ENCODE results near the gene CRHBP.
A peak's percentile ranks its signal among the peaks of the same experiment; 100 is the strongest.

CRHBP gene

GRCh38 chr5:76999451-76999850 is 46.6 kb downstream of the CRHBP start:
- peak; percentile 87 for DNase-seq
- Histone ChIP-seq H3K27ac (peak overlapping the region; percentile 61), H3K4me3 (ENCODE audit: low read depth, low read length) (no peak overlapping the region), H3K27me3 (replicated peaks) (no peaks in the 10 kb centered on the region), H3K36me3 (replicated peaks) (no peaks in the 10 kb centered on the region)
- in situ Hi-C loops (cut with HindIII; ENCODE audit: low pct_ligation_motif_present, low sequenced_read_pairs), result no loop called here
- no peak for TF ChIP-seq CTCF (IDR thresholded peaks at IDR 0.05; ENCODE audit: low read depth, low read length, missing control alignments)

GRCh38 chr5:77003246-77003645 is 50.4 kb downstream of the CRHBP start:
- no peak overlapping the region for H3K4me3 ChIP-seq (ENCODE audit: low read depth, low read length)
- no peaks in the 10 kb centered on the region for H3K27me3 ChIP-seq (replicated peaks)
- TF ChIP-seq CTCF (IDR thresholded peaks at IDR 0.05; ENCODE audit: low read depth, low read length, missing control alignments), result no peak
- no peak overlapping the region for H3K27ac ChIP-seq
- H3K36me3 ChIP-seq (replicated peaks), result no peaks in the 10 kb centered on the region
- DNase-seq, result peak; percentile 56
- in situ Hi-C loops (cut with HindIII; ENCODE audit: low pct_ligation_motif_present, low sequenced_read_pairs), result no loop called here

GRCh38 chr5:77006124-77006523 is 53.3 kb downstream of the CRHBP start:
- Histone ChIP-seq H3K36me3 (replicated peaks) (no peaks in the 10 kb centered on the region), H3K27ac (no peak overlapping the region), H3K4me3 (ENCODE audit: low read depth, low read length) (no peak overlapping the region), H3K27me3 (replicated peaks) (no peaks in the 10 kb centered on the region)
- TF ChIP-seq CTCF (IDR thresholded peaks at IDR 0.05; ENCODE audit: low read depth, low read length, missing control alignments), result no peak
- in situ Hi-C loops (cut with HindIII; ENCODE audit: low pct_ligation_motif_present, low sequenced_read_pairs), result no loop called here
- no peak for DNase-seq

GRCh38 chr5:77008413-77008812 is 55.6 kb downstream of the CRHBP start:
- DNase-seq, result no peak
- Histone ChIP-seq H3K27ac (no peak overlapping the region), H3K27me3 (replicated peaks) (no peaks in the 10 kb centered on the region), H3K4me3 (ENCODE audit: low read depth, low read length) (no peak overlapping the region), H3K36me3 (replicated peaks) (no peaks in the 10 kb centered on the region)
- in situ Hi-C loops (cut with HindIII; ENCODE audit: low pct_ligation_motif_present, low sequenced_read_pairs), result no loop called here
- no peak for TF ChIP-seq CTCF (IDR thresholded peaks at IDR 0.05; ENCODE audit: low read depth, low read length, missing control alignments)

- no peaks in the 10 kb centered on the region for H3K27me3 ChIP-seq (replicated peaks)
- in situ Hi-C loops (cut with HindIII; ENCODE audit: low pct_ligation_motif_present, low sequenced_read_pairs), result no loop called here
- no peak overlapping the region for H3K27ac ChIP-seq
- no peak for TF ChIP-seq CTCF (IDR thresholded peaks at IDR 0.05; ENCODE audit: low read depth, low read length, missing control alignments)
- H3K36me3 ChIP-seq (replicated peaks), result no peaks in the 10 kb centered on the region
- no peak overlapping the region for H3K4me3 ChIP-seq (ENCODE audit: low read depth, low read length)
- no peak for DNase-seq
Measured at GRCh38 chr5:77010243-77010642, 57.4 kb downstream of the CRHBP start.

- in situ Hi-C loops (cut with HindIII; ENCODE audit: low pct_ligation_motif_present, low sequenced_read_pairs), result no loop called here
Measured at GRCh38 chr5:77011498-77011897, 58.7 kb downstream of the CRHBP start.

More at GRCh38 chr5:77011498-77011897, 58.7 kb downstream of the CRHBP start:
- Histone ChIP-seq H3K27ac (no peak overlapping the region), H3K27me3 (replicated peaks) (no peaks in the 10 kb centered on the region), H3K36me3 (replicated peaks) (no peaks in the 10 kb centered on the region), H3K4me3 (ENCODE audit: low read depth, low read length) (no peak overlapping the region)
- no peak for DNase-seq
- no peak for TF ChIP-seq CTCF (IDR thresholded peaks at IDR 0.05; ENCODE audit: low read depth, low read length, missing control alignments)

All from brain microvascular endothelial cell (primary cell).